DOHH2 (cell line): ENCODE data around the gene ALCAM.

ENCODE experiments used
- H3F3A ChIP-seq: fragments of 200-600 bp; sonication (generic), shearing (Covaris generic); 2 replicates; pipeline ENCODE4 v1.6.0; 2016; ENCODE audit warnings: antibody characterized with exemption, mild to moderate bottlenecking; ENCODE audit not compliant: control insufficient read depth, insufficient read depth
- H3K27ac ChIP-seq: fragments of 200-600 bp; sonication (generic); 2 replicates; pipeline ENCODE4 v1.5.1; 2014; ENCODE audit warnings: low read depth, mild to moderate bottlenecking, low read length, moderate library complexity
- H3K27me3 ChIP-seq: fragments of 200-600 bp; sonication (generic); 2 replicates; pipeline ENCODE4 v1.6.1; 2014; ENCODE audit warnings: mild to moderate bottlenecking, low read length, mixed read lengths; ENCODE audit not compliant: control insufficient read depth
- H3K36me3 ChIP-seq: fragments of 200-600 bp; sonication (generic); 2 replicates; pipeline ENCODE4 v1.6.1; 2014; ENCODE audit warnings: mild to moderate bottlenecking, low read length, moderate library complexity, mixed read lengths; ENCODE audit not compliant: control insufficient read depth
- H3K4me1 ChIP-seq: fragments of 200-600 bp; sonication (generic); 2 replicates; pipeline ENCODE4 v1.6.1; 2014; ENCODE audit warnings: mild to moderate bottlenecking, low read length, mixed read lengths; ENCODE audit not compliant: control insufficient read depth
- H3K4me2 ChIP-seq: fragments of 200-600 bp; sonication (generic); 2 replicates; pipeline ENCODE4 v1.6.0; 2014; ENCODE audit warnings: mild to moderate bottlenecking, low read length, moderate library complexity
- H3K4me3 ChIP-seq: fragments of 200-600 bp; sonication (generic); 2 replicates; pipeline ENCODE4 v1.5.1; 2014; ENCODE audit warnings: mild to moderate bottlenecking, low read length, mixed read lengths
- H3K79me2 ChIP-seq: fragments of 200-600 bp; sonication (generic); 2 replicates; pipeline ENCODE4 v1.6.1; 2014; ENCODE audit warnings: mild to moderate bottlenecking, low read length, mixed read lengths; ENCODE audit not compliant: control insufficient read depth
- H3K9me2 ChIP-seq: fragments of 200-600 bp; sonication (generic); replicated peaks from 2 replicates; pipeline ENCODE4 v1.6.1; 2014; ENCODE audit warnings: mild to moderate bottlenecking, low read length, mixed read lengths; ENCODE audit not compliant: control insufficient read depth
- H3K9me3 ChIP-seq: fragments of 200-600 bp; sonication (generic); 2 replicates; pipeline ENCODE4 v1.6.1; 2014; ENCODE audit warnings: antibody characterized with exemption, low read length, mixed read lengths; ENCODE audit not compliant: control insufficient read depth, insufficient read depth
- H4K20me1 ChIP-seq: fragments of 200-600 bp; sonication (generic); 2 replicates; pipeline ENCODE4 v1.6.0; 2014; ENCODE audit warnings: low read depth, mild to moderate bottlenecking, antibody characterized with exemption, low read length, moderate library complexity; ENCODE audit not compliant: control insufficient read depth, insufficient read depth
- EZH2phosphoT487 ChIP-seq: fragments of 200-600 bp; sonication (generic); IDR thresholded peaks from 2 replicates; pipeline ENCODE4 v1.6.1; 2017; ENCODE audit warnings: borderline replicate concordance, mild to moderate bottlenecking, antibody characterized with exemption, low read length, moderate library complexity, mixed read lengths
- TF ChIP-seq, protein P1 (sequence below): fragments of 200-600 bp; sonication (generic); IDR thresholded peaks from one replicate; pipeline ENCODE4 v1.5.1; 2014; ENCODE audit warnings: antibody characterized with exemption, mild to moderate bottlenecking, low read depth, low read length; ENCODE audit not compliant: poor library complexity, severe bottlenecking

Gene ALCAM

GRCh38 chr3:105613120-105613519, 246.4 kb downstream of the ALCAM start:
- TF ChIP-seq, protein P1, sequence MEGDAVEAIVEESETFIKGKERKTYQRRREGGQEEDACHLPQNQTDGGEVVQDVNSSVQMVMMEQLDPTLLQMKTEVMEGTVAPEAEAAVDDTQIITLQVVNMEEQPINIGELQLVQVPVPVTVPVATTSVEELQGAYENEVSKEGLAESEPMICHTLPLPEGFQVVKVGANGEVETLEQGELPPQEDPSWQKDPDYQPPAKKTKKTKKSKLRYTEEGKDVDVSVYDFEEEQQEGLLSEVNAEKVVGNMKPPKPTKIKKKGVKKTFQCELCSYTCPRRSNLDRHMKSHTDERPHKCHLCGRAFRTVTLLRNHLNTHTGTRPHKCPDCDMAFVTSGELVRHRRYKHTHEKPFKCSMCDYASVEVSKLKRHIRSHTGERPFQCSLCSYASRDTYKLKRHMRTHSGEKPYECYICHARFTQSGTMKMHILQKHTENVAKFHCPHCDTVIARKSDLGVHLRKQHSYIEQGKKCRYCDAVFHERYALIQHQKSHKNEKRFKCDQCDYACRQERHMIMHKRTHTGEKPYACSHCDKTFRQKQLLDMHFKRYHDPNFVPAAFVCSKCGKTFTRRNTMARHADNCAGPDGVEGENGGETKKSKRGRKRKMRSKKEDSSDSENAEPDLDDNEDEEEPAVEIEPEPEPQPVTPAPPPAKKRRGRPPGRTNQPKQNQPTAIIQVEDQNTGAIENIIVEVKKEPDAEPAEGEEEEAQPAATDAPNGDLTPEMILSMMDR = no peak
- no peak for TF ChIP-seq EZH2phosphoT487
- Histone ChIP-seq H3K4me3 (no peak overlapping the region), H3K79me2 (no peaks in the 10 kb centered on the region), H3K4me1 (no peaks in the 10 kb centered on the region), H3K36me3 (no peaks in the 10 kb centered on the region), H3K4me2 (no peak overlapping the region), H4K20me1 (no peaks in the 10 kb centered on the region), H3K9me2 (no peaks in the 10 kb centered on the region), H3K27me3 (no peaks in the 10 kb centered on the region), H3K9me3 (no peaks in the 10 kb centered on the region), H3F3A (no peaks in the 10 kb centered on the region), H3K27ac (no peak overlapping the region)

DNA sequence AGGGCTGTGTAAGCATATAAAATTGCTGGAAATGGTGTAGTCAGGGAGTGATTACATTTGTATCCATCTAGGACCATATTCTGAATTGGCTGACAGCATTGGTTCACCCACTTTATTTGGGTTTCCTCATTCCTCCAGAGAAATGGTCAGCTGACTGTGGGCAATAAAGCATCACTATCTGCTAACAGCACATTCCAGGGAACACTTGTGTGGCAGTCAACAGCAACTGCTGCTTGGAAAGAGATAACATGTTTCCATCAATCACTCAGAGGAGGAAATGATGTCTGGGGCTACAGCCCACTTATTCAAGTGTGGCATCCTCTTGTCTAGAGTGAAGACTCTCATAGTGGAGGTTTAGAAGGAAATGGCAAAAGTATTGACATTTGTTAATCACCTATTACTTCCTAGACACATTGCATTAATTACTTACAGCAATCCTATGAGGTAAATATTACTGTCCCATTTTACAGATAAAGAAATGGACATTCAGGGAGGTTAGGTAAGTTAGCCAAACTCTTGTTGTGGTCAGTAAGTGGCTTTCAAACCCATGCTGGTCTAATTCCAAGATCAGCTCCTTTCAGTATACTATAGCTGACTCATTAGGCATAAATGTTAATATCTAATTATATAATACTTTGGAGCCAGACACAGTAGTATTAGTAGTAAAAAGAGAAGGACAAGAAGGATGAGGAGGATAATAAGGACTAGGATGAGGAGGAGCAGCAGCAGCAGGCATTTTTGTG, 247.8 kb downstream of the ALCAM start:
- Histone ChIP-seq H3K4me3 (no peak overlapping the region), H3K9me2 (no peaks in the 10 kb centered on the region), H3K9me3 (no peaks in the 10 kb centered on the region), H3K4me1 (no peaks in the 10 kb centered on the region), H3K27me3 (no peaks in the 10 kb centered on the region), H4K20me1 (no peaks in the 10 kb centered on the region), H3K27ac (no peak overlapping the region), H3K36me3 (no peaks in the 10 kb centered on the region), H3F3A (no peaks in the 10 kb centered on the region), H3K79me2 (no peaks in the 10 kb centered on the region), H3K4me2 (no peak overlapping the region)
- TF ChIP-seq, protein P1 = no peak
- TF ChIP-seq EZH2phosphoT487 = no peak

DNA sequence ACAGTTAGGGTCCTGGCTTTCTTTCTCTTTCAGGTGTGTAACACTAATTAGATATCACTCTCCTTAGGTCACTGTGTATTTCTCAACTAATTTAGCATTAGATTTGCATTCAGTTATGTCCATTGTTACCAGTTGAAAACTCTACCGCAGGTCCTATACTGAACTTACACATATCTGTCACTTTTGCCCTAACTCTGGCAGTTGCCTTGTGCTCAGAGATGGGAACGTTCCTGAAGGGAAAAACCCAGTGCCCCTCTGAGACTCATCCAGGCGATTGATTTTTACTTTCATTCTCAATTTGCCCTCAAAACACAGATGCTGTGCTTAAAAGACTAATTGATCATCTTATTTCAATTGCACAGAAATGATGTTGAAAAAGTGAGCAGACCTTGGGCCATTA, 249.1 kb downstream of the ALCAM start:
- Histone ChIP-seq H3K4me3 (no peak overlapping the region), H3K79me2 (no peaks in the 10 kb centered on the region), H3K27me3 (no peaks in the 10 kb centered on the region), H3K27ac (no peak overlapping the region), H3K4me1 (no peaks in the 10 kb centered on the region), H3K9me3 (no peaks in the 10 kb centered on the region), H4K20me1 (no peaks in the 10 kb centered on the region), H3K4me2 (no peak overlapping the region), H3F3A (no peaks in the 10 kb centered on the region), H3K36me3 (no peaks in the 10 kb centered on the region), H3K9me2 (no peaks in the 10 kb centered on the region)
- TF ChIP-seq, protein P1 = no peak
- no peak for TF ChIP-seq EZH2phosphoT487
